SK-N-MC (cell line): Measurements from ENCODE around the gene TBC1D2B.

Source experiments
- EZH2 ChIP-seq: fragments of 200-600 bp; sonication (generic); IDR thresholded peaks from one replicate; pipeline ENCODE4 v1.6.1; 2017; ENCODE audit warnings: antibody characterized with exemption
- POLR2AphosphoS5 ChIP-seq: IDR thresholded peaks from 2 replicates; pipeline ENCODE4 v1.6.1; 2012; ENCODE audit warnings: mild to moderate bottlenecking, low read depth, low read length, borderline replicate concordance

GRCh38 chr15:78075490-78076230 is 1.9 kb downstream of the TBC1D2B start:
- TF ChIP-seq EZH2 (no peak), POLR2AphosphoS5 (no peak)
